ENCODE data around the gene C16orf86. TPM values are rescaled to one million over a fixed set of nuclear protein-coding genes. Genes with fewer than 3 reads are reported as not detected.

C16orf86 gene
- total and polyA plus RNA-seq, 2 of the 8 experiments (the other 6 are each of a cell fraction or from before 2014, with no cell fraction given) = 1.4 to 2.3 TPM

DNA sequence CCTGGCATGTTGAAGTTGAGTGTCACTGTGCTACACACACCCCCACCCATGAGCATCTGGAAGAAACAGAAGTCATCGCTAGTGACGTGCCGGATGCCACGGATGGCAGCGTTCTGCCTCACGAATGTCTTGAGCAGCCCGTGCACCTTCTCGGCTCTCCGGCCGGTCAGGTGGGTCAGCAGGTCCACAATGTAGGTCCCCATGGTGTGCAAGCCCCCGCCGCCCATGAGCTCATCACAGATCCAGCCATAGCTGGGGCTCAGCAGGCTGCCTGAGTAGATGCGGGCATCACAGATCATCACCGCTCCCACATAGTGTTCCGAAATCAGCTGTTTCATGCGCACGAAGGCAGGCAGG lies 8.9 kb downstream of the C16orf86 start:
- no peak overlapping the region for H4K91ac ChIP-seq (replicated peaks; ENCODE audit: insufficient read length, low read length)
- no peak overlapping the region for H2AFZ ChIP-seq (ENCODE audit: low read length)
- no peak overlapping the region for H2BK15ac ChIP-seq (ENCODE audit: low read length)
- peaks cover 0 to 8% of the 10 kb centered on the region in 2 experiments for H4K20me1 ChIP-seq (replicated peaks in 1 of 2; ENCODE audit: control insufficient read depth in 1 of 2, insufficient read depth in 2 of 2, low read length in 2 of 2)
- no peak overlapping the region for H2BK20ac ChIP-seq (ENCODE audit: low read length)
- no peak for DNase-seq (ENCODE audit: low read depth in 1 of 2, low spot score in 2 of 2)
- H3K9me3 ChIP-seq (ENCODE audit: insufficient read depth in 2 of 2, low read depth in 1 of 2, low read length in 1 of 2) = no peaks in the 10 kb centered on the region
- H2BK120ac ChIP-seq (replicated peaks; ENCODE audit: low read depth, low read length) = no peak overlapping the region
- H2BK12ac ChIP-seq (ENCODE audit: low read depth, low read length) = no peak overlapping the region
- H3K4me3 ChIP-seq (ENCODE audit: extremely low read depth in 1 of 4, insufficient read depth in 2 of 4, low read depth in 3 of 4, low read length in 4 of 4) = no peak overlapping the region
- ChIA-PET POLR2A (ENCODE audit: partially characterized antibody) (no interaction called here), CTCF (ENCODE audit: partially characterized antibody) (interaction anchor here (1.3 to 5.5 kb wide), 2 partner anchors 12 to 141 kb away, joined by 5 to 46 read pairs; no protein-coding TSS in a partner anchor)
- no peak overlapping the region for H3K4me2 ChIP-seq (ENCODE audit: insufficient read depth in 1 of 2, low read depth in 2 of 2, low read length in 2 of 2)
- H3K23me2 ChIP-seq (ENCODE audit: low read depth, low read length) = no peaks in the 10 kb centered on the region
- H4K8ac ChIP-seq (ENCODE audit: extremely low read depth, insufficient read depth, low read length) = no peak overlapping the region
- H3K79me1 ChIP-seq (ENCODE audit: low read depth, low read length) = no peaks in the 10 kb centered on the region; the same call in none of the 2 replicates
- H2AK5ac ChIP-seq (ENCODE audit: low read depth, low read length) = no peak overlapping the region
- H3K56ac ChIP-seq (replicated peaks; ENCODE audit: insufficient read length, low read depth, low read length) = no peak overlapping the region
- H3K14ac ChIP-seq (ENCODE audit: insufficient read length) = no peak overlapping the region
- H3K79me2 ChIP-seq (ENCODE audit: control insufficient read depth in 1 of 2, insufficient read depth in 2 of 2, low read length in 2 of 2) = no peaks in the 10 kb centered on the region
- no peak overlapping the region for H2BK5ac ChIP-seq (ENCODE audit: low read depth, low read length)
- 0 out of 8 replicates have a peak, but pooled peaks cover 0 to 3% (median 0%) of the 10 kb centered on the region in 4 experiments for H3K36me3 ChIP-seq (ENCODE audit: control insufficient read depth in 2 of 4, insufficient read depth in 4 of 4, low read length in 3 of 4)
- no peak overlapping the region for H3K27ac ChIP-seq (ENCODE audit: low read depth, low read length)
- no peak overlapping the region for H3K23ac ChIP-seq (ENCODE audit: insufficient read length)
- no peak overlapping the region; the same call in 1 of the 2 replicates for H3K18ac ChIP-seq (ENCODE audit: extremely low read depth, low read length)
- no peak overlapping the region for H3K4ac ChIP-seq (replicated peaks; ENCODE audit: insufficient read length, low read depth, low read length)
- H3K4me1 ChIP-seq (replicated peaks in 1 of 4; ENCODE audit: control insufficient read depth in 3 of 4, insufficient read depth in 4 of 4, low read length in 3 of 4) = peaks cover 0 to 3% (median 0%) of the 10 kb centered on the region in 4 experiments; a peak in 1 of 7 replicates
- H3K27me3 ChIP-seq (replicated peaks in 1 of 4; ENCODE audit: control insufficient read depth in 3 of 4, extremely low read depth in 1 of 4, insufficient read depth in 3 of 4, low read length in 3 of 4) = no peaks in the 10 kb centered on the region
- no peak overlapping the region for H4K5ac ChIP-seq (ENCODE audit: insufficient read length, low read depth, low read length)
- WGBS, 2 experiments (ENCODE audit: extremely low coverage in 1 of 2, insufficient coverage in 1 of 2, insufficient read length in 1 of 2, insufficient replicate concordance in 2 of 2, low coverage in 1 of 2, low lambda C conversion rate in 2 of 2, missing lambda C conversion rate in 1 of 2) = 99% methylated on average over 17 of the region's 17 CpGs; no CpG with 5 or more reads in 1 of the 2 experiments
- FAIRE-seq = no peak
- no peak overlapping the region for H3K9ac ChIP-seq (replicated peaks in 1 of 4; ENCODE audit: extremely low read depth in 1 of 4, low read depth in 3 of 4, low read length in 3 of 4)
- TF ChIP-seq CBX5 (IDR thresholded peaks at IDR 0.05; ENCODE audit: low read depth, low read length) (no peak), EGR1 (IDR thresholded peaks at IDR 0.05; ENCODE audit: borderline replicate concordance, low read depth, low read length) (no peak), FOSL1 (IDR thresholded peaks at IDR 0.05; ENCODE audit: insufficient read depth, low read depth, low read length) (no peak)

Measured in H1 (cell line).